GM19455 (cell line): Measurements from ENCODE around the gene IDH3A.
A peak's percentile ranks its signal among the peaks of the same experiment; 100 is the strongest.
"Not testable (repeated sequence)": the region's sequence is repeated elsewhere in the genome, so short reads cannot be mapped to it uniquely, and the experiment has no call there.

Source experiments
- ATAC-seq: cut with Tn5 transposase; IDR thresholded peaks from one replicate; pipeline ENCODE4 v1.9.1; 2021; ENCODE audit not compliant: unreplicated experiment

The IDH3A gene

GRCh38 chr15:78129077-78129750, 19.9 kb upstream of the IDH3A start:
- ATAC-seq: no peak

- no peak for ATAC-seq
These were observed 19.3 kb upstream of the IDH3A start for GRCh38 chr15:78129751-78130287.

DNA sequence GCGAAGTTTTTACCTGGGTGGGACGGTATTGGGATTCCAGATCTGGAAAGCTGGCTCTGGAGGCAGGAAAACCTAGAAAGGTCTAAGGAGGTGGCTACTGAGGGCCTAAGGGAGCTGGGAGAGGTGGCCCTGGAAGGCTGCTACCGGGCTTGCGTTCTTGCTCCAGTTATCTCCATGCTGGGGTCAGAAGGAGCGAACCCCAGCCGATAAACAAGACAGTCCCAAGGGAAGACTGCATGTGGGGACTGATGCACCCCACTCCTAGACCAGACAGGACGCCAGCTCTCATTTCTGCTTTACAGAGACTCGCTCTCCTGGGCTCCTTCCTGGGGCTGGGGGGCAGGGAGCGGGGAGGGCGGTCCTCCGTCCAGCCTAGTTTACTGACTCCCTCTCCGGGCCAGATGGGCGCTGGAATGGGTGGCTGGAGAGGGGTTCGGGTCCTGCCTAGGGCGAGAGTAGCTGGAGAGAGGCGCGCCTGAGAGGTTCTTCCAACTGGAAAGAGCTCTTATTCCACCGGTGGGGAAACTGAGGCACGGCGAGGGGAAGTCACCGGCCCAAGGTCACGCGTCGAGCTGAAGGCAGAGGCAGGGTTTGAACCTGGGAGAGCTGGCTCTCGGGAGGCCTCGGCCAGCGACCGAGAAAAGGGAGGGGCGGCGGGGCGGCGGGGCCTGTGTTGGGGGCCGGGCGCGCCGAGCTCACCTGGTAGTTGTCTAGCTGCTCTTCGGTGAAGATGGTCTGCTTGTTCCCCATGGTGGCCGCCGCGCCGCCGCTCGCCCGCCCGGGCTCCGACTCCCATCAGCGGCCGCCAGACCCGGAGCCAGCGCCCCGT, 18.5 kb upstream of the IDH3A start:
- ATAC-seq: peak; percentile 54

DNA sequence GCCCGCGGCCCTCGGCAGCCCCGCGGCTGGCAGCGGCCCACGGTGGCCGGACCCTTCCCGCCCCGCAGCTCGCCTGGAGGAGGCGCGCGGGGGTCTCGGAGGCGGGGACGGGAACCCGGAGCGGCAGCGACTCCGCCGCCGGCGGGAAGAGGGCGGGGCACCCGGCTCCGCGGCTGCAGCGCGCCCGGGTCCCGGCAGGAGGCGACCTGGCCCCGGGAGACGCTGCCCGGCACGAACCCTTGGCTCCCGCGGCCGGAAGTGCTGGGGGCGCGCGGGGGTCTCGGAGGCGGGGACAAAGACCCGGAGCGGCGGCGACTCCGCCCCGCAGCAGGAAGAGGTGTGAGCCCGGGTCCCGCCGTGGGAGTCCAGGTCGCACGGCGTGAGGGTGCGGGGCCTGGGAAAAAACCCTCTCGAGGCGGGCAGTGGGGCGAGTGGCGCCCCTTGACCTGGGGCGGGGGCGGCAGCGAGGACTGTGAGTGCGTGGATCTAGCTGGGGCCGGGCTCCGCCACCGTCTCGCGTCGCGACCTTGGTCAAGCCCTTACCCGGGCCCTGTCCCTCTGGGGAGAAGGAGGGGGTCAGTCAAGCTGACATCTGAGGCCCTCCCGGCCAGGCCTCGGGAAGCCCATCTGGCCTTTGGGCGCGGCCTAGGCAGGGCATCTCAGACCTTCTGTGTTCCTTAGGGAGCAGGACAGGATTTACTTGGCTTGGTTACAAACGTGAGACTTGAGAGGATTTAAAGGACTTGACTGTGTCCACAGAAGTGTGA, 17.7 kb upstream of the IDH3A start, which contains the start of gene CIB2:
Gene CIB2 (minus strand): TSS at position 151 of the 767 bp plus-strand sequence. CDS start 230 bp downstream, outside the sequence.
- peak; percentile 76 for ATAC-seq

DNA sequence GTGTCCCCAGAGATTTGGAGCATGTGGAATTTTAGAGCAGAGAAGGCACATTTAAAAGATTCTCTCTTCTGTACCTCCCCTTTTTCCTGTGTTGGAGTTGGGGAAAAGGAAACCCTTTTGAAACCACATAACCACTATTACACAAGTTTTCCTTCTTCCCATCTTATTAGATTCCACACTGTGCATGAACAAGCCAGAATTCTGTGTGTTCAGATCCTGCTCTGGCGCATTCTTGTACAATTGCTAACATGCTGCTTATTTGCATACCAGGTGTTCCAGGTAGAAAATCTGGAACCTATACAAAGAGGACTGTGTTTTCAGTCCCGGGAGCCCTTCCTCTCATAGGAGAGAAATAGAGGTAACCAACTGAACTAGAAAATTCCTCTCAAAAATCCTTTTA, 15.4 kb upstream of the IDH3A start:
- no peak for ATAC-seq

DNA sequence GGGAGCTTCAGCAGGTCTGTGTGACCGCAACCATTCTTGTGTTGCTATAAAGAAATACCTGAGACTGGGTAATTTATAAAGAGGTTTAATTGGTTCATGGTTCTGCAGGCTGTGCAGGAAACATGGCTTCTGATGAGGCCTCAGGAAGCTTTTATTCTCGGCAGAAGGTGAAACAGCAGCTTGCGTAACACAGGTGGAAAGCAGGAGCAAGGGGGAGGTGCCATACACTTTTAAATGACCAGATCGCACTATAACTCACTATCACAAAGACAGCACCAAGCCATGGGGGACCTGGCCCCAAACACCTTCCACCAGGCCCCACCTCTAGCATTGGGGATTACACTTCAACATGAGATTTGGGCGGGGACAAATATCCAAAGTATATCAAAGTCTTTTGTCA, 9.6 kb upstream of the IDH3A start:
- no peak for ATAC-seq

DNA sequence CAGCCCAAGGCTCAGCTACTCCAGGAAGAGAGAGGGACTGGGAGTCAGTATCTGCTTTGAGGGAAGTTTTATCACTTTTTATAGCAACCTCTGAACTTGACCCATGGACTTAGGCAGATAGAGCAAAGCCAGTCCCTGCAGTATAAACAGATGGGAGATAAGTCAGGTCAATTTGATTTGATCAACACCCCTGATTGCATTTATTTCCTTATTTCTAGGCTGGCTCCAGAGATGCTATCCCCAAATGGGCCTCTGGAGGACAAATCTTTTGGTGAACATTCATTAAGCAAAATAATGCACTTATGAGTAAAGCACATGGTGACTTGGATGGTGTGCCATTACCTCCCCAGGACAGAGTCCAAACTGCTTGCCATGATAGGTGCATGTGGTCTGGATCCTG, 8.9 kb upstream of the IDH3A start:
- no peak for ATAC-seq

- ATAC-seq: no peak
These were observed 6.8 kb upstream of the IDH3A start for GRCh38 chr15:78142332-78142731.

- ATAC-seq: no peak
These were observed 2.6 kb upstream of the IDH3A start for GRCh38 chr15:78146425-78147154.

- ATAC-seq: no peak
These were observed 1.6 kb upstream of the IDH3A start for GRCh38 chr15:78147566-78147965.

GRCh38 chr15:78148392-78149067, 632 bp upstream of the IDH3A start:
- ATAC-seq: peak; percentile 4

GRCh38 chr15:78149805-78150751, 916 bp downstream of the IDH3A start:
- ATAC-seq: peak; percentile 4

DNA sequence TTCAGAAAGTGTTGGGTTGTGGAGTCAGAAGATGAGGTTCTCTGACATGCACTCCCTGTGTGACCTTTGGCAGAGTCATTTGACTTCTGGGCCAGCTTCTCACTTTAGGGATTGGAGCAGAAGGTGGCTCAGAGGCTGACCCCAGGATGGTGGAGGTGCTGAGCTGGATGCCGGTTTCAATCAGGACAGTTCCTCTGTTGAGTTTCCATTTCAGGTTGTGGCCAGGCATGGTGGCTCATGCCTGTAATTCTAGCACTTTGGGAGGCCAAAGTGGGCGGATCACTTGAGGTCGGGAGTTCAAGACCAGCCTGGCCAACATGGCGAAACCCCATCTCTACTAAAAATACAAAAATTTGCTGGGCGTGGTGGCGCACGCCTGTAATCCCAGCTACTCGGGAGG, 1.9 kb downstream of the IDH3A start:
- not testable (repeated sequence) for ATAC-seq

DNA sequence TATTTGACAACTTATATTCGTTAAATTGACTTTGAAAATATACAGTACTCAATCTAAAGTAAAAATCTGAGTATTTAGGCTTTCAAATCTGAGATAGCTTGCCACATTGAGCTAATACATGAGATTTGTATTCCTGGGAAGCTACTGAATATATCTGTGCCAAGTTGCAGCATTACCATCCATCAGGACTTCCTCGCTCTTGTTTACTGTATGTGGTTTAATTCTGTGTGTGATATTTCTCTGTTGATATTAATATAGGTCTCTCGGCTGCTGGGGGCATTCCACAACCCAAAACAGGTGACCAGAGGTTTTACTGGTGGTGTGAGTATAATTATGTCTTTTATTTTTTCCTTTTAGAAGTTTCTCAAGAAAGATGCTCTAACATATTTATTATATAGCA, 5.8 kb downstream of the IDH3A start:
- no peak for ATAC-seq

- ATAC-seq: no peak
These were observed 6.3 kb downstream of the IDH3A start for GRCh38 chr15:78155355-78155939.

GRCh38 chr15:78156653-78157052, 7.5 kb downstream of the IDH3A start:
- ATAC-seq: no peak

- ATAC-seq: no peak
These were observed 8.0 kb downstream of the IDH3A start for GRCh38 chr15:78157203-78157602.

DNA sequence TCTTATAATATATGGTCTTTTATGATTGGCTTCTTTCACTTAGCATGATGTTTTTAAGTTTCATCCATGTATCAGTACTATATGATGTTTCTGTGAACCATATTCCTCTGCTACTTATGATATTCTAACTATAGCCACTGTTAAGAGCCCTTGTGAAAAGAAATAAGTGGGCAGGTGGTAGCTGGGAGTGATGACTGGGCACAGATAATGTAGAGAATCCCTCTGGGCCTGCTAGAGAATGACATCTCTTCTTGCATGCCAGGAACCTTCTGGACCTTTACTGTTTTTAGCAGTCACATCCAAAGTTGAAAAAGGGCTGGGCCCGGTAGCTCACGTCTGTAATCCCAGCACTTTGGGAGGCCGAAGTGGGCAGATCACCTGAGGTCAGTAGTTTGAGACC, 10.2 kb downstream of the IDH3A start:
- ATAC-seq: no peak

DNA sequence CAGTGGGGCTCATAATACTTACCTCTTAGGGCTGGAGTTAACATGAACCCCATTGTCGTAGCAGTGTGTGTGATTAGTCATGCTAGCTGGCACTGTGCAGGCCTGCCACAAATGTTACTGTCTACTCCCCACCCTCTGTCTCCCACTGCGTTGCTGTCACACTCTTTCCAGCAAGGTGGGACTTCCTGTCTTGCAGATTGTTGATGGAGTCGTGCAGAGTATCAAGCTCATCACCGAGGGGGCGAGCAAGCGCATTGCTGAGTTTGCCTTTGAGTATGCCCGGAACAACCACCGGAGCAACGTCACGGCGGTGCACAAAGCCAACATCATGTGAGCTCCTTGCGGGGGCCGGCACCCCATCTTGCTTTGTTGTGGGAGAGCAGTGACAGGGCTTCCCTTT, 12.9 kb downstream of the IDH3A start:
- no peak for ATAC-seq
